ENCODE results near the gene ZNF827. TPM values are rescaled to one million over a fixed set of nuclear protein-coding genes. Genes with fewer than 3 reads are reported as not detected.

ZNF827 gene
- total RNA-seq, 1 experiment from 2014 or later: 26.2 TPM

- intact Hi-C loops (cut with micrococcal nuclease; ENCODE audit: unreplicated experiment): no loop called here
- no peak overlapping the region for H3K27ac Mint-ChIP-seq (ENCODE audit: unreplicated experiment)
- H3K36me3 Mint-ChIP-seq (ENCODE audit: insufficient read depth, unreplicated experiment): no peaks in the 10 kb centered on the region
- BruUV-seq (replicated peaks): no TSS peak
- TF ChIP-seq CTCF (IDR thresholded peaks at IDR 0.05; ENCODE audit: unreplicated experiment): no peak
- H3K4me1 Mint-ChIP-seq (ENCODE audit: low read depth, unreplicated experiment): no peaks in the 10 kb centered on the region
- H3K27me3 Mint-ChIP-seq (ENCODE audit: unreplicated experiment): no peaks in the 10 kb centered on the region
- peaks cover 5% of the 10 kb centered on the region for H3K9me3 Mint-ChIP-seq (ENCODE audit: low read depth, unreplicated experiment)
- no peak for DNase-seq
- no peak overlapping the region for H3K4me3 Mint-ChIP-seq (ENCODE audit: low read depth, unreplicated experiment)
- CTCF ChIA-PET: interaction anchor here (1.1 kb wide), 1 partner anchor 14 kb away, joined by 3 read pairs; no protein-coding TSS in a partner anchor
Measured at GRCh38 chr4:145920205-145920604, 18.4 kb downstream of the ZNF827 start.

GRCh38 chr4:145912376-145912775, 26.2 kb downstream of the ZNF827 start:
- H3K36me3 Mint-ChIP-seq (ENCODE audit: insufficient read depth, unreplicated experiment): peaks cover 10% of the 10 kb centered on the region
- CTCF ChIA-PET: no interaction called here
- H3K9me3 Mint-ChIP-seq (ENCODE audit: low read depth, unreplicated experiment): peaks cover 2% of the 10 kb centered on the region
- no peak for TF ChIP-seq CTCF (IDR thresholded peaks at IDR 0.05; ENCODE audit: unreplicated experiment)
- H3K4me1 Mint-ChIP-seq (ENCODE audit: low read depth, unreplicated experiment): peaks cover 19% of the 10 kb centered on the region
- BruUV-seq (replicated peaks): no TSS peak
- no peak for DNase-seq
- H3K4me3 Mint-ChIP-seq (ENCODE audit: low read depth, unreplicated experiment): no peak overlapping the region
- no peak overlapping the region for H3K27ac Mint-ChIP-seq (ENCODE audit: unreplicated experiment)
- intact Hi-C loops (cut with micrococcal nuclease; ENCODE audit: unreplicated experiment): no loop called here
- H3K27me3 Mint-ChIP-seq (ENCODE audit: unreplicated experiment): no peaks in the 10 kb centered on the region

GRCh38 chr4:145909773-145910172, 28.9 kb downstream of the ZNF827 start:
- Mint-ChIP-seq H3K4me1 (ENCODE audit: low read depth, unreplicated experiment) (peaks cover 36% of the 10 kb centered on the region), H3K4me3 (ENCODE audit: low read depth, unreplicated experiment) (peak overlapping the region; percentile 80)
- intact Hi-C loops (cut with micrococcal nuclease; ENCODE audit: unreplicated experiment): no loop called here

DNA sequence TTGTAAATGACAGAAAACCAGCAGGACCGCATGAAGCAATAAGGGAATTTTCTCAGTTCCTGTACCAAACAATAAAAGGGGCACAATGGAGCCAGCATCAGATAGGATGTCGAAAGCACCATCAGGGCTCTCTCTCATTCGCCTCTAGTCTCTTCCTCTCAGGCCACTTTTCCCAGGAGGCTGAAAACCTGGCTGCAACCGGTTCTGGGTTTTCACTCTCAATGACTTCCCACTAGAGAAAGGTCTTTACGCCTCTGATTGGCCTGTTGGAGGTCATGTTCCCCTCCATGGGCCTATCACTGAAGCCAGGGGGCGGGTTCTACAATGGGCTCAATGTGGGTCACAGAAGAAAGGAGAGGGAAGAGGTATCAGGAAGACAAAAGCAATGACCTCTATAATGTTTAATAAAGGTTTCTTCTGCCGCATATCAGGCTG, 29.3 kb downstream of the ZNF827 start:
- Mint-ChIP-seq H3K36me3 (ENCODE audit: insufficient read depth, unreplicated experiment) (peaks cover 10% of the 10 kb centered on the region), H3K27me3 (ENCODE audit: unreplicated experiment) (no peaks in the 10 kb centered on the region), H3K9me3 (ENCODE audit: low read depth, unreplicated experiment) (no peaks in the 10 kb centered on the region), H3K27ac (ENCODE audit: unreplicated experiment) (peak overlapping the region; percentile 74), H3K4me1 (ENCODE audit: low read depth, unreplicated experiment) (peaks cover 41% of the 10 kb centered on the region), H3K4me3 (ENCODE audit: low read depth, unreplicated experiment) (peak overlapping the region; percentile 80)
- intact Hi-C loops (cut with micrococcal nuclease; ENCODE audit: unreplicated experiment): no loop called here
- peak; percentile 85 for DNase-seq
- TF ChIP-seq CTCF (IDR thresholded peaks at IDR 0.05; ENCODE audit: unreplicated experiment): no peak
- CTCF ChIA-PET: no interaction called here
- BruUV-seq (replicated peaks): no TSS peak

More at GRCh38 chr4:145909773-145910172, 28.9 kb downstream of the ZNF827 start:
- Mint-ChIP-seq H3K27ac (ENCODE audit: unreplicated experiment) (peak overlapping the region; percentile 74), H3K36me3 (ENCODE audit: insufficient read depth, unreplicated experiment) (peaks cover 10% of the 10 kb centered on the region), H3K27me3 (ENCODE audit: unreplicated experiment) (no peaks in the 10 kb centered on the region), H3K9me3 (ENCODE audit: low read depth, unreplicated experiment) (no peaks in the 10 kb centered on the region)
- no TSS peak for BruUV-seq (replicated peaks)
- DNase-seq: peak; percentile 38
- no peak for TF ChIP-seq CTCF (IDR thresholded peaks at IDR 0.05; ENCODE audit: unreplicated experiment)
- CTCF ChIA-PET: no interaction called here

Measured in Calu3 (cell line).